HepG2 (cell line): ENCODE measurements around the gene WWP2. TPM values are rescaled to one million over a fixed set of nuclear protein-coding genes. Genes with fewer than 3 reads are reported as not detected.
A peak's percentile ranks its signal among the peaks of the same experiment; 100 is the strongest.

ENCODE experiments used
- ETV5 ChIP-seq: IDR thresholded peaks from 2 replicates; pipeline ENCODE4 v1.6.1; 2018; ENCODE audit warnings: missing biosample characterization, missing genetic modification reagents, inconsistent platforms, borderline replicate concordance
- KDM3A ChIP-seq: IDR thresholded peaks from 2 replicates; pipeline ENCODE4 v1.6.1; 2018; ENCODE audit warnings: low read depth, missing compliant biosample characterization
- KLF15 ChIP-seq: sonication (generic); formaldehyde crosslinking; IDR thresholded peaks from 2 replicates; pipeline ENCODE4 v1.8.1; 2023; ENCODE audit warnings: borderline replicate concordance, mild to moderate bottlenecking, inconsistent platforms, missing genetic modification reagents, mixed read lengths
- NFKBIZ ChIP-seq: IDR thresholded peaks from 2 replicates; pipeline ENCODE4 v1.6.1; 2018; ENCODE audit warnings: missing genetic modification reagents, missing compliant biosample characterization
- POLR2AphosphoS5 ChIP-seq: IDR thresholded peaks from 2 replicates; pipeline ENCODE4 v1.6.1; 2012; ENCODE audit warnings: low read depth, low read length
- TBX3 ChIP-seq: fragments of 450-650 bp; IDR thresholded peaks from 2 replicates; pipeline ENCODE4 v1.6.1; 2017; ENCODE audit warnings: antibody characterized with exemption, mild to moderate bottlenecking, inconsistent platforms, borderline replicate concordance
- ZNF180 ChIP-seq: sonication (generic); formaldehyde crosslinking; IDR thresholded peaks from 2 replicates; pipeline ENCODE4 v1.4.0; 2020; ENCODE audit warnings: low read depth, missing genetic modification reagents, borderline replicate concordance
- ZNF343 ChIP-seq: sonication (generic); formaldehyde crosslinking; IDR thresholded peaks from 2 replicates; pipeline ENCODE4 v1.4.0; 2020; ENCODE audit warnings: mild to moderate bottlenecking, missing genetic modification reagents
- polyA plus RNA-seq, 8 experiments: library from polyadenylated mRNA; depleted of rRNA in 3 of 8; stranded (reverse) in 7 of 8; unstranded in 1 of 8; fragments of >200 nt; fragmentation: Illumina TruSeq in 4 of 8; extraction: Trizol in 4 of 8; gene quantifications; 2 replicates each; pipeline versions ENCODE4 v1.2.1 to v1.2.3, GENCODE V29; 2011 to 2016; ENCODE audit warnings: low read depth in 4 of 8, missing spikeins in 1 of 8, mixed read lengths in 1 of 8; ENCODE audit not compliant: insufficient read depth in 1 of 8
- total RNA-seq, 5 experiments: library from RNA; depleted of rRNA; stranded (reverse); fragments of >200 nt; fragmentation: Illumina TruSeq; extraction: Trizol; gene quantifications; 2 replicates each; pipeline ENCODE4 v1.2.3, GENCODE V29; 2016; ENCODE audit warnings: low read depth in 1 of 5
- TF ChIP-seq, protein P1 (sequence below): sonication (generic); formaldehyde crosslinking; IDR thresholded peaks from 2 replicates; pipeline ENCODE4 v1.8.0; 2022; ENCODE audit warnings: mild to moderate bottlenecking, missing genetic modification reagents
- TF ChIP-seq, protein P2 (sequence below): sonication (generic); formaldehyde crosslinking; IDR thresholded peaks from 2 replicates; pipeline ENCODE4 v1.4.0; 2020; ENCODE audit warnings: mild to moderate bottlenecking, missing genetic modification reagents
- TF ChIP-seq, protein P3 (sequence below): IDR thresholded peaks from 2 replicates; pipeline ENCODE4 v1.6.1; 2016; ENCODE audit warnings: missing biosample characterization, missing genetic modification reagents, low read depth
- TF ChIP-seq, protein P4 (sequence below), 2 experiments: sonication (generic) in 1 of 2; formaldehyde crosslinking in 1 of 2; IDR thresholded peaks; 2 replicates each; pipeline versions ENCODE4 v1.4.0 to v1.6.1; 2016 to 2020; ENCODE audit warnings: borderline replicate concordance in 1 of 2, low read depth in 1 of 2, mild to moderate bottlenecking in 1 of 2, missing genetic modification reagents in 1 of 2

Gene WWP2
- total and polyA plus RNA-seq, 2 of the 13 experiments (the other 11 are each of a cell fraction or from before 2014, with no cell fraction given): 11.4 to 28.2 TPM

DNA sequence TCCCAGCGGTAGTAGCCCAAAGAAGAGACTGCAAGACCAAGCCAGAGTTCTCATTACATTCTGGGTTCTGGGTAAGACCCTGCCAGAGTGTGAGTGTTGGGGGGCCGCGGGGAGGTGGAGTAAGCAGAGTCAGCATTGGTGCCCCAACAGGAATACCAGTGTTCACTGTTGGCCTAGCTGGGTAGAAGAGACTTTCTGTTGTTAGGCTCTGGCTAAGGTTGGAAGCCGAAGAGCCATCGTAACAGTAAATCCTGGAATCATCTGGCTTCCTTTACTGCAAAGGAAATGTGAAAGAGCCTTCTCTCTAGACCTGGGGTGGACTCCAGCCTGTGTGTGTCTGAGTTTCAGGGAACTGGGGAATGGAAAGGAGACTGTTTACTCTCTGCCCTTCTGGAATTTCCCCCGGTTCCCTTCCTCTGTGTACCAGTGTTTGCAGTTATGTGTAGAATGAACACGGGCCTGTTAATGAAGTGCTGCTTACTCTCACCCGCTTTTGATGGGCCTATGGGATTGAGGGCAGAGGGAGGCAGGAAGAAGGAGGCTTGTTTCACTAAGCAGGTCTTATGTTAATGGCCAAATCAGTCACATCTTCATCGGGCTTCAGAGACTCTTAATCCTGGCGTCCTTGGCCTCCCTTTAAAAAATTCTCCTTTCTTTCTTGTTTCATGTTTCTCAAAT lies 68.5 kb downstream of the WWP2 start (continued):
- TF ChIP-seq, protein P1, sequence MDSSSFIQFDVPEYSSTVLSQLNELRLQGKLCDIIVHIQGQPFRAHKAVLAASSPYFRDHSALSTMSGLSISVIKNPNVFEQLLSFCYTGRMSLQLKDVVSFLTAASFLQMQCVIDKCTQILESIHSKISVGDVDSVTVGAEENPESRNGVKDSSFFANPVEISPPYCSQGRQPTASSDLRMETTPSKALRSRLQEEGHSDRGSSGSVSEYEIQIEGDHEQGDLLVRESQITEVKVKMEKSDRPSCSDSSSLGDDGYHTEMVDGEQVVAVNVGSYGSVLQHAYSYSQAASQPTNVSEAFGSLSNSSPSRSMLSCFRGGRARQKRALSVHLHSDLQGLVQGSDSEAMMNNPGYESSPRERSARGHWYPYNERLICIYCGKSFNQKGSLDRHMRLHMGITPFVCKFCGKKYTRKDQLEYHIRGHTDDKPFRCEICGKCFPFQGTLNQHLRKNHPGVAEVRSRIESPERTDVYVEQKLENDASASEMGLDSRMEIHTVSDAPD (CRISPR knock-in tag): 0 out of 2 replicates have a peak, but pooled peaks have one; percentile 46
- peak; percentile 77 for TF ChIP-seq ZNF343 (CRISPR knock-in tag)
- peak; percentile 26; the same call in 1 of the 2 replicates for TF ChIP-seq KDM3A (CRISPR knock-in tag)
- TF ChIP-seq, protein P2, sequence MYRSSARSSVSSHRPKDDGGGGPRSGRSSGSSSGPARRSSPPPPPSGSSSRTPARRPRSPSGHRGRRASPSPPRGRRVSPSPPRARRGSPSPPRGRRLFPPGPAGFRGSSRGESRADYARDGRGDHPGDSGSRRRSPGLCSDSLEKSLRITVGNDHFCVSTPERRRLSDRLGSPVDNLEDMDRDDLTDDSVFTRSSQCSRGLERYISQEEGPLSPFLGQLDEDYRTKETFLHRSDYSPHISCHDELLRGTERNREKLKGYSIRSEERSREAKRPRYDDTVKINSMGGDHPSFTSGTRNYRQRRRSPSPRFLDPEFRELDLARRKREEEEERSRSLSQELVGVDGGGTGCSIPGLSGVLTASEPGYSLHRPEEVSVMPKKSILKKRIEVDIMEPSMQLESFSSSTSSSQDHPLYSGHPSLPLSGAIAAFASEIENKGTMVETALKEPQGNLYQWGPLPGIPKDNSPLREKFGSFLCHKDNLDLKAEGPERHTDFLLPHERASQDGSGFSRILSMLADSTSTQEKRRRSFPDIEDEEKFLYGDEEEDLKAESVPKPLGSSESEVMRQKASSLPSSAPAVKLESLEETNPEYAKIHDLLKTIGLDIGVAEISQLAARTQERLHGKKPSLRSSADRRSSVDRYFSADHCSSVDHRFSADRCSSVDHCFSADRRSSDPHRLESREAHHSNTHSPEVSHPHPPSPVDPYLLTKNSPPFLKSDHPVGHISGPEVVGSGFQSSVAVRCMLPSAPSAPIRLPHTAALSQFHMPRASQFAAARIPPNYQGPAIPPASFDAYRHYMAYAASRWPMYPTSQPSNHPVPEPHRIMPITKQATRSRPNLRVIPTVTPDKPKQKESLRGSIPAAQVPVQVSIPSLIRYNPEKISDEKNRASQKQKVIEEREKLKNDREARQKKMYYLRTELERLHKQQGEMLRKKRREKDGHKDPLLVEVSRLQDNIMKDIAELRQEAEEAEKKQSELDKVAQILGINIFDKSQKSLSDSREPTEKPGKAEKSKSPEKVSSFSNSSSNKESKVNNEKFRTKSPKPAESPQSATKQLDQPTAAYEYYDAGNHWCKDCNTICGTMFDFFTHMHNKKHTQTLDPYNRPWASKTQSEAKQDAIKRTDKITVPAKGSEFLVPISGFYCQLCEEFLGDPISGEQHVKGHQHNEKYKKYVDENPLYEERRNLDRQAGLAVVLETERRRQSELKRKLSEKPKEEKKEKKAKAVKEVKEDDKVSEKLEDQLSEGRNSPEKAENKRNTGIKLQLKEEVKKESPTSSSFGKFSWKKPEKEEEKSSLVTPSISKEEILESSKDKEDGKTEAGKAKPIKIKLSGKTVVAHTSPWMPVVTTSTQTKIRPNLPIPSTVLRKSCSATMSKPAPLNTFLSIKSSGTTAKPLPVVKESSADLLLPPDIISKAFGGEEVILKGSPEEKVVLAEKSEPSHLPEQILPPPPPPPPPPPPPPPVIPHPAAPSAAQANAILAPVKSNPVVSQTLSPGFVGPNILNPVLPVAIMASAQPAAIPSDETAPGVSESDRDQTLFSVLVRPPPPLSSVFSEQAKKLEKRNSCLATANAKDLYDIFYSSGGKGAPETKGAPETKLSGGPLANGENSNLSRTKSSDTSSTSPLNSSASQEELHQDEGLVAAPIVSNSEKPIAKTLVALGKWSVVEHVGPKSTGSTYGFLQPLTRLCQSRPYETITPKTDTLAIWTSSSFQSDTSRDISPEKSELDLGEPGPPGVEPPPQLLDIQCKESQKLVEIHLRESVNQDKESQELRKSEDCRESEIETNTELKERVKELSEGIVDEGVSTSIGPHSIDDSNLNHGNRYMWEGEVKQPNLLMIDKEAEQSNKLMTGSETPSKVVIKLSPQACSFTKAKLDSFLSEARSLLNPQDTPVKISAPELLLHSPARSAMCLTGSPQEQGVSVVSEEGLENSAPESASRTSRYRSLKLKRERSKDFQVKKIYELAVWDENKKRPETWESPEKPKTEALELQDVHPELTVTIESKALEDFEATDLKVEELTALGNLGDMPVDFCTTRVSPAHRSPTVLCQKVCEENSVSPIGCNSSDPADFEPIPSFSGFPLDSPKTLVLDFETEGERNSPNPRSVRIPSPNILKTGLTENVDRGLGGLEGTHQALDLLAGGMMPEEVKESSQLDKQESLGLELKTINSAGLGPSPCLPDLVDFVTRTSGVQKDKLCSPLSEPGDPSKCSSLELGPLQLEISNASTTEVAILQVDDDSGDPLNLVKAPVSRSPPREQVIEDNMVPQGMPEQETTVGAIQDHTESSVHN (CRISPR knock-in tag): peak; percentile 83; the same call in 1 of the 2 replicates
- peak; percentile 85; the same call in 1 of the 2 replicates for TF ChIP-seq TBX3
- TF ChIP-seq ZNF180 (CRISPR knock-in tag): no peak
- TF ChIP-seq POLR2AphosphoS5: peak; percentile 84
- no peak for TF ChIP-seq KLF15 (CRISPR knock-in tag)
- peak; percentile 71; the same call in 1 of the 2 replicates for TF ChIP-seq ETV5
- TF ChIP-seq, protein P3, sequence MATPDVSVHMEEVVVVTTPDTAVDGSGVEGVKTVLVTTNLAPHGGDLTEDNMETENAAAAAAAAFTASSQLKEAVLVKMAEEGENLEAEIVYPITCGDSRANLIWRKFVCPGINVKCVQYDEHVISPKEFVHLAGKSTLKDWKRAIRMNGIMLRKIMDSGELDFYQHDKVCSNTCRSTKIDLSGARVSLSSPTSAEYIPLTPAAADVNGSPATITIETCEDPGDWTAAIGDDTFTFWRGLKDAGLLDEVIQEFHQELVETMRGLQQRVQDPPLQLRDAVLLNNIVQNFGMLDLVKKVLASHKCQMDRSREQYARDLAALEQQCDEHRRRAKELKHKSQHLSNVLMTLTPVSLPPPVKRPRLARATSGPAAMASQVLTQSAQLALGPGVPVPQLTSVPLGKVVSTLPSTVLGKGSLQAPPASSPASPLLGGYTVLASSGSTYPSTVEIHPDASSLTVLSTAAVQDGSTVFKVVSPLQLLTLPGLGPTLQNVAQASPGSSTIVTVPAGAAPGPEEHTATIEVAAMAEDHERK: no peak
- peak; percentile 70; the same call in 1 of the 2 replicates for TF ChIP-seq NFKBIZ (CRISPR knock-in tag)
- TF ChIP-seq, protein P4, sequence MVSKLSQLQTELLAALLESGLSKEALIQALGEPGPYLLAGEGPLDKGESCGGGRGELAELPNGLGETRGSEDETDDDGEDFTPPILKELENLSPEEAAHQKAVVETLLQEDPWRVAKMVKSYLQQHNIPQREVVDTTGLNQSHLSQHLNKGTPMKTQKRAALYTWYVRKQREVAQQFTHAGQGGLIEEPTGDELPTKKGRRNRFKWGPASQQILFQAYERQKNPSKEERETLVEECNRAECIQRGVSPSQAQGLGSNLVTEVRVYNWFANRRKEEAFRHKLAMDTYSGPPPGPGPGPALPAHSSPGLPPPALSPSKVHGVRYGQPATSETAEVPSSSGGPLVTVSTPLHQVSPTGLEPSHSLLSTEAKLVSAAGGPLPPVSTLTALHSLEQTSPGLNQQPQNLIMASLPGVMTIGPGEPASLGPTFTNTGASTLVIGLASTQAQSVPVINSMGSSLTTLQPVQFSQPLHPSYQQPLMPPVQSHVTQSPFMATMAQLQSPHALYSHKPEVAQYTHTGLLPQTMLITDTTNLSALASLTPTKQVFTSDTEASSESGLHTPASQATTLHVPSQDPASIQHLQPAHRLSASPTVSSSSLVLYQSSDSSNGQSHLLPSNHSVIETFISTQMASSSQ (IDR thresholded peaks at IDR 0.05; ENCODE audit: low read depth): peak; percentile 76
- TF ChIP-seq, protein P4 (CRISPR knock-in tag; IDR thresholded peaks at IDR 0.05; ENCODE audit: borderline replicate concordance): peak; percentile 87; the same call in 1 of the 2 replicates
